HCT116 (cell line): ENCODE measurements around the gene FALEC. TPM values are rescaled to one million over a fixed set of nuclear protein-coding genes. Genes with fewer than 3 reads are reported as not detected.

ENCODE experiments used
- ATAC-seq: fragments of 200-7000 bp; cut with Tn5 transposase; 2 replicates; pipeline ENCODE4 v1.9.1; 2020; ENCODE audit warnings: mild to moderate bottlenecking, moderate library complexity
- BruUV-seq: library from RNA; stranded (reverse); fragments of 400-500 nt; replicated peaks from 2 replicates; lab custom pipeline; 2021; lab: Mats Ljungman, UMichigan
- CTCF ChIA-PET: fragments of 300-600 bp; sonication (Branson Sonifier 250); formaldehyde crosslinking; loops from one replicate; lab custom pipeline; 2021; ENCODE audit warnings: antibody characterized with exemption; lab: Charles Lee
- POLR2A ChIA-PET: fragments of 300-600, 350-600 bp; sonication (Branson Sonifier 250); formaldehyde crosslinking; loops from one replicate; lab custom pipeline; 2021; ENCODE audit warnings: antibody characterized with exemption; lab: Charles Lee
- RAD21 ChIA-PET, 2 experiments: fragments of 300-600 bp; sonication (Branson Sonifier 250); formaldehyde crosslinking; loops; one replicate each; lab custom pipeline; 2023; ENCODE audit warnings: low total read pairs in 2 of 2; ENCODE audit not compliant: uncharacterized antibody in 2 of 2, unreplicated experiment in 2 of 2, low non-redundant PET in 1 of 2; lab: Charles Lee
- DNase-seq: peaks from one replicate; pipeline ENCODE4 v3.0.0-alpha.2; 2010; ENCODE audit warnings: low read depth, low spot score
- H2AFZ ChIP-seq: fragments of 200-600 bp; shearing (Covaris generic), sonication (generic); 2 replicates; pipeline ENCODE4 v1.6.1; 2017; ENCODE audit warnings: low read depth, mixed run types, mixed read lengths, antibody characterized with exemption, low read length; ENCODE audit not compliant: poor library complexity, severe bottlenecking
- H3K27ac ChIP-seq: 2 replicates; pipeline ENCODE4 v1.5.1; 2012; ENCODE audit warnings: low read depth, low read length
- H3K27me3 ChIP-seq: fragments of 200-600 bp; sonication (generic); 2 replicates; pipeline ENCODE4 v1.6.1; 2016; ENCODE audit warnings: mixed run types, low read length, mixed read lengths; ENCODE audit not compliant: insufficient read depth
- H3K36me3 ChIP-seq, 2 experiments: fragments of 200-500 bp in 1 of 2; fragments of 200-600 bp in 1 of 2; sonication (Bioruptor generic) in 1 of 2; sonication (generic) in 1 of 2; 2 replicates each; pipeline versions ENCODE4 v1.5.1 to v1.6.1; 2014 to 2016; ENCODE audit warnings: low read length in 2 of 2, inconsistent platforms in 1 of 2, mixed read lengths in 1 of 2, mixed run types in 1 of 2; ENCODE audit not compliant: insufficient read depth in 2 of 2, control insufficient read depth in 1 of 2
- H3K4me1 ChIP-seq, 2 experiments: fragments of 200-600 bp in 1 of 2; sonication (generic) in 1 of 2; 2 replicates each; pipeline versions ENCODE4 v1.5.1 to v1.6.1; 2012 to 2017; ENCODE audit warnings: low read length in 2 of 2, inconsistent platforms in 1 of 2, mild to moderate bottlenecking in 1 of 2, mixed read lengths in 1 of 2, mixed run types in 1 of 2, moderate library complexity in 1 of 2; ENCODE audit not compliant: insufficient read depth in 2 of 2, control insufficient read depth in 1 of 2
- H3K4me2 ChIP-seq: fragments of 200-600 bp; sonication (generic); 2 replicates; pipeline ENCODE4 v1.6.1; 2017; ENCODE audit warnings: mixed run types, low read length, mixed read lengths
- H3K4me3 ChIP-seq, 2 experiments: fragments of 200-600 bp in 1 of 2; sonication (generic) in 1 of 2; replicated peaks in 1 of 2; 2 replicates each; pipeline ENCODE4 v1.5.1; 2011 to 2016; ENCODE audit warnings: low read length in 2 of 2, control low read depth in 1 of 2, low read depth in 1 of 2, mild to moderate bottlenecking in 1 of 2, mixed read lengths in 1 of 2, mixed run types in 1 of 2
- H3K79me2 ChIP-seq: fragments of 200-600 bp; sonication (generic); 2 replicates; pipeline ENCODE4 v1.6.1; 2017; ENCODE audit warnings: mild to moderate bottlenecking, mixed run types, low read length, moderate library complexity, mixed read lengths; ENCODE audit not compliant: insufficient read depth
- H3K9ac ChIP-seq: fragments of 200-600 bp; sonication (generic); 2 replicates; pipeline ENCODE4 v1.6.1; 2016; ENCODE audit warnings: low read length, mixed read lengths
- H3K9me2 ChIP-seq: fragments of 200-600 bp; sonication (generic), shearing (Covaris generic); 2 replicates; pipeline ENCODE4 v1.6.1; 2017; ENCODE audit warnings: mixed run types, mild to moderate bottlenecking, moderate library complexity; ENCODE audit not compliant: insufficient read depth
- H3K9me3 ChIP-seq, 2 experiments: fragments of 200-500 bp in 1 of 2; fragments of 200-600 bp in 1 of 2; sonication (Bioruptor generic) in 1 of 2; sonication (generic) in 1 of 2; 2 replicates each; pipeline ENCODE4 v1.6.1; 2014 to 2017; ENCODE audit warnings: low read length in 2 of 2, mixed read lengths in 2 of 2, inconsistent platforms in 1 of 2, low read depth in 1 of 2, mild to moderate bottlenecking in 1 of 2, mixed run types in 1 of 2, moderate library complexity in 1 of 2; ENCODE audit not compliant: control insufficient read depth in 1 of 2, insufficient read depth in 1 of 2
- H4K20me1 ChIP-seq: fragments of 200-600 bp; sonication (generic), shearing (Covaris generic); 2 replicates; pipeline ENCODE4 v1.6.1; 2017; ENCODE audit warnings: mixed run types, mild to moderate bottlenecking, moderate library complexity; ENCODE audit not compliant: insufficient read depth
- ATF3 ChIP-seq: IDR thresholded peaks from 2 replicates; pipeline ENCODE4 v1.6.1; 2012
- CBX3 ChIP-seq: IDR thresholded peaks from 2 replicates; pipeline ENCODE4 v1.6.1; 2012; ENCODE audit warnings: low read depth
- CEBPB ChIP-seq: IDR thresholded peaks from 2 replicates; pipeline ENCODE4 v1.6.1; 2012; ENCODE audit warnings: low read depth
- EZH2phosphoT487 ChIP-seq: fragments of 200-600 bp; IDR thresholded peaks from 2 replicates; pipeline ENCODE4 v1.6.1; 2018; ENCODE audit warnings: antibody characterized with exemption, borderline replicate concordance
- MAX ChIP-seq: IDR thresholded peaks from 2 replicates; pipeline ENCODE4 v1.6.1; 2012
- POLR2AphosphoS5 ChIP-seq: IDR thresholded peaks from 2 replicates; pipeline ENCODE4 v1.6.1; 2011; ENCODE audit warnings: mild to moderate bottlenecking, low read depth, low read length, moderate library complexity
- REST ChIP-seq: IDR thresholded peaks from 2 replicates; pipeline ENCODE4 v1.6.1; 2012; ENCODE audit warnings: low read depth
- SIN3A ChIP-seq: IDR thresholded peaks from 2 replicates; pipeline ENCODE4 v1.6.1; 2012; ENCODE audit warnings: low read depth
- SP1 ChIP-seq: IDR thresholded peaks from 2 replicates; pipeline ENCODE4 v1.6.1; 2012; ENCODE audit warnings: low read depth
- ZBTB33 ChIP-seq: IDR thresholded peaks from 2 replicates; pipeline ENCODE4 v1.6.1; 2011; ENCODE audit warnings: mild to moderate bottlenecking, low read length, moderate library complexity; ENCODE audit not compliant: insufficient replicate concordance; ENCODE audit errors: extremely low read depth
- ZNF274 ChIP-seq: fragments of 200-500 bp; sonication (Bioruptor generic); IDR thresholded peaks from 2 replicates; pipeline ENCODE4 v1.6.1; 2014; ENCODE audit warnings: mild to moderate bottlenecking, low read depth, low read length, inconsistent platforms
- intact Hi-C: fragments of 100-400 bp; cut with micrococcal nuclease; formaldehyde crosslinking; loops from 2 replicates; pipeline ENCODE4 v1.10.0; 2022
- total RNA-seq: library from RNA; stranded (reverse); gene quantifications from one replicate; pipeline ENCODE4 v1.2.1, GENCODE V29; 2021; ENCODE audit not compliant: unreplicated experiment

Gene FALEC
- total RNA-seq, 1 experiment from 2014 or later = 0.59 TPM

- no peaks in the 10 kb centered on the region for H3K27me3 ChIP-seq
- H3K27ac ChIP-seq = no peak overlapping the region
- H3K9me3 ChIP-seq = no peaks in the 10 kb centered on the region
- TF ChIP-seq CBX3 = no peak
- TF ChIP-seq MAX = no peak
- TF ChIP-seq CEBPB = no peak
- no peak for TF ChIP-seq POLR2AphosphoS5
- TF ChIP-seq REST = no peak
- TF ChIP-seq SIN3A = no peak
- no peak for TF ChIP-seq ATF3
- TF ChIP-seq SP1 = no peak
- TF ChIP-seq ZNF274 = no peak
- TF ChIP-seq ZBTB33 = no peak
- TF ChIP-seq EZH2phosphoT487 = no peak
- TF ChIP-seq, all 23 proteins: peak for 0
- RAD21 ChIA-PET = no interaction called here
- H3K79me2 ChIP-seq = no peaks in the 10 kb centered on the region
- intact Hi-C loops = no loop called here
- no peaks in the 10 kb centered on the region for H4K20me1 ChIP-seq
- no peak for DNase-seq
- H3K4me1 ChIP-seq = peaks cover 3 to 5% of the 10 kb centered on the region in 2 experiments; a peak in 3 of 4 replicates
- H3K9me2 ChIP-seq = no peaks in the 10 kb centered on the region
- no peak overlapping the region for H3K9ac ChIP-seq
- no TSS peak for BruUV-seq
- no peaks in the 10 kb centered on the region for H3K36me3 ChIP-seq
- no peak overlapping the region for H3K4me3 ChIP-seq
- POLR2A ChIA-PET = no interaction called here
- H2AFZ ChIP-seq = no peak overlapping the region
- H3K4me2 ChIP-seq = no peak overlapping the region
- ATAC-seq = no peak
- CTCF ChIA-PET = interaction anchor here (1.5 kb wide), 1 partner anchor 11 kb away, joined by 6 read pairs; no protein-coding TSS in a partner anchor
Observed at GRCh38 chr1:150521196-150521968, 5.8 kb downstream of the FALEC start.
